OCI-LY7 (cell line): ENCODE measurements around the gene EVI5. TPM values are rescaled to one million over a fixed set of nuclear protein-coding genes. Genes with fewer than 3 reads are reported as not detected.

Experiments
- BruUV-seq: library from RNA; stranded (reverse); fragments of 400-500 nt; replicated peaks from 2 replicates; lab custom pipeline; 2021; lab: Mats Ljungman, UMichigan
- CTCF ChIA-PET: fragments of 300-600 bp; sonication (Branson Sonifier 250); formaldehyde crosslinking; loops from one replicate; lab custom pipeline; 2022; ENCODE audit warnings: antibody characterized with exemption; ENCODE audit not compliant: unreplicated experiment; lab: Charles Lee
- POLR2A ChIA-PET: fragments of 300-600 bp; sonication (Branson Sonifier 250); formaldehyde crosslinking; loops from one replicate; lab custom pipeline; 2022; ENCODE audit warnings: antibody characterized with exemption; lab: Charles Lee
- DNase-seq: peaks from one replicate; pipeline ENCODE4 v3.0.0-alpha.2; 2015; ENCODE audit warnings: low spot score
- H2AFZ ChIP-seq: fragments of 200-600 bp; sonication (generic), shearing (Covaris generic); 2 replicates; pipeline ENCODE4 v1.6.1; 2014; ENCODE audit warnings: mild to moderate bottlenecking, antibody characterized with exemption, low read length, moderate library complexity
- H3K27ac ChIP-seq: fragments of 200-600 bp; sonication (generic); 2 replicates; pipeline ENCODE4 v1.5.1; 2014; ENCODE audit warnings: mixed run types, low read depth, mild to moderate bottlenecking, moderate library complexity, low read length, inconsistent platforms; ENCODE audit not compliant: poor library complexity, severe bottlenecking
- H3K36me3 ChIP-seq: fragments of 200-600 bp; sonication (generic); 2 replicates; pipeline ENCODE4 v1.6.1; 2014; ENCODE audit warnings: mild to moderate bottlenecking, antibody characterized with exemption, low read length, moderate library complexity, mixed read lengths; ENCODE audit not compliant: insufficient read depth
- H3K4me1 ChIP-seq: fragments of 200-600 bp; sonication (generic); 2 replicates; pipeline ENCODE4 v1.5.1; 2014; ENCODE audit warnings: mild to moderate bottlenecking, low read length; ENCODE audit not compliant: insufficient read depth, poor library complexity, severe bottlenecking
- H3K4me2 ChIP-seq: fragments of 200-600 bp; sonication (generic); 2 replicates; pipeline ENCODE4 v1.6.1; 2014; ENCODE audit warnings: mild to moderate bottlenecking, low read length
- H3K4me3 ChIP-seq: fragments of 200-600 bp; sonication (generic); 2 replicates; pipeline ENCODE4 v1.5.1; 2014; ENCODE audit warnings: mild to moderate bottlenecking, low read depth, low read length; ENCODE audit not compliant: poor library complexity, severe bottlenecking
- H3K79me2 ChIP-seq: fragments of 200-600 bp; sonication (generic); 2 replicates; pipeline ENCODE4 v1.6.1; 2016; ENCODE audit warnings: low read depth, mild to moderate bottlenecking, low read length, moderate library complexity, mixed read lengths; ENCODE audit not compliant: insufficient read depth
- H3K9me2 ChIP-seq: fragments of 200-600 bp; sonication (generic); 2 replicates; pipeline ENCODE4 v1.6.1; 2016; ENCODE audit warnings: mild to moderate bottlenecking, low read length, mixed read lengths; ENCODE audit not compliant: insufficient read depth
- H3K9me3 ChIP-seq: fragments of 200-600 bp; sonication (generic); 2 replicates; pipeline ENCODE4 v1.6.1; 2014; ENCODE audit warnings: mild to moderate bottlenecking, mixed run types, low read length, mixed read lengths
- H4K20me1 ChIP-seq: fragments of 200-600 bp; sonication (generic); 2 replicates; pipeline ENCODE4 v1.6.1; 2014; ENCODE audit warnings: mild to moderate bottlenecking, antibody characterized with exemption, low read length, moderate library complexity, mixed read lengths; ENCODE audit not compliant: insufficient read depth
- EZH2phosphoT487 ChIP-seq: fragments of 200-600 bp; sonication (generic); IDR thresholded peaks from 2 replicates; pipeline ENCODE4 v1.6.1; 2018; ENCODE audit warnings: low read depth, borderline replicate concordance, mild to moderate bottlenecking, mixed run types, antibody characterized with exemption, low read length, moderate library complexity, mixed read lengths
- intact Hi-C: fragments of 100-400 bp; cut with micrococcal nuclease; formaldehyde crosslinking; loops from one replicate; pipeline ENCODE4 v1.10.0; 2022; ENCODE audit not compliant: unreplicated experiment
- total RNA-seq, 2 experiments: library from RNA; depleted of rRNA in 1 of 2; stranded (reverse); fragments of >200 nt in 1 of 2; shearing (Covaris generic) in 1 of 2; gene quantifications; 2 replicates each; pipeline ENCODE4 v1.2.3, GENCODE V29; 2014 to 2022
- TF ChIP-seq, protein P1 (sequence below): fragments of 200-600 bp; sonication (generic); conservative IDR thresholded peaks from 2 replicates; pipeline ENCODE4 v1.5.1; 2014; ENCODE audit warnings: mild to moderate bottlenecking, antibody characterized with exemption, low read length, moderate library complexity, mixed read lengths

EVI5 gene
- total RNA-seq, 2 experiments from 2014 or later = 15.1 to 27.8 TPM

DNA sequence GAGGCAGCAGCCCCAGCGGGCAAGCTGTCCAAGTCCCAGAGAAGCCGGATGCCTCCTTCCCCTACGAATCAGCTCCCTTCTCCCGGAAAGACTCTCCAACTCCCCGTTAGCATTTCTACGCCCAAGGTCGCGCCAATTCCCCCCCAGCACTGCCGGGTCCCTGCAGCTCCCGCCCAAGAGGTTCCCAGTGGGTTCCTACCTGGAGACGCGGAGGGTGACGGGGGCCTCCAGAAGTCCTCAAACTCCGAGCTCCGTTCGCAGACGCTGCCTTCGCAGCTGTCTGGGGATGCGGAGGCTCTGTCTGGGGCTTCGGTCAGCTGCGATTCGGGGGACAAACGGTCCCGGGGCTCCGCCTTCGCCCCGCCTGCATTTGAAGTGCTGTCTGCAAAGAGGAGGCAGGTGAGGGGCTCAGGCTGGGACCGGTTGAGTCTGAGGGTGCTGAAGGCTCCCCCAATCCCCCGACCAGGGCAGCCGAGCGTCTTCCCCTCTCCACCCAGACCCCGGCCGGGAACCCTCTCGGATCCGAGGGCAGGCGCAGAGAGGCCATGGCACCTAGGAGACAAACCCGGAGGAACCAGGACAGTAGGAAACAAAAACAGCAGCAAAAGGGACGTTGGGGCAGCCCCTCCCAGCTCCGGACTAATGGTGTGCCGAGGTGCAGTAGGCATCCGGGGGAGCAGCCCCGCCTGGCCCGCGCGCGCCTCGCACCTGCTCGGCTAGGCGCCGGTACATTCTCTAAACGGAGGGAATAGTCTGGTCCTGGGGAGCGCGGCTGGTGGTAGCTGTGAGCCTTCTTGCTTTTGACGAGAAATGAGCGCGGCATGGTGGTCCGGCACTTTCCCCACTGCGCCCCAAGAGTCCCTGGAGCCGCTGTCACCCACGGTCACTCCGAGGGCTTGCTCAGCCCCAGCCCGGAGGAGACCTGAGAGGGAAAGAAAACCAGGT, 302.0 kb downstream of the EVI5 start:
- Histone ChIP-seq H2AFZ (no peak overlapping the region), H3K4me3 (no peak overlapping the region), H3K36me3 (no peaks in the 10 kb centered on the region), H3K79me2 (no peaks in the 10 kb centered on the region), H3K27ac (no peak overlapping the region), H4K20me1 (no peaks in the 10 kb centered on the region), H3K9me2 (no peaks in the 10 kb centered on the region), H3K9me3 (no peaks in the 10 kb centered on the region), H3K4me2 (peak overlapping the region; percentile 98; the same call in 1 of the 2 replicates), H3K4me1 (peaks cover 24% of the 10 kb centered on the region)
- BruUV-seq = no TSS peak
- no peak for DNase-seq
- ChIA-PET POLR2A (interaction anchor here (1.1 kb wide), 1 partner anchor 12 kb away, joined by 3 read pairs; no protein-coding TSS in a partner anchor), CTCF (no interaction called here)
- TF ChIP-seq, protein P1, sequence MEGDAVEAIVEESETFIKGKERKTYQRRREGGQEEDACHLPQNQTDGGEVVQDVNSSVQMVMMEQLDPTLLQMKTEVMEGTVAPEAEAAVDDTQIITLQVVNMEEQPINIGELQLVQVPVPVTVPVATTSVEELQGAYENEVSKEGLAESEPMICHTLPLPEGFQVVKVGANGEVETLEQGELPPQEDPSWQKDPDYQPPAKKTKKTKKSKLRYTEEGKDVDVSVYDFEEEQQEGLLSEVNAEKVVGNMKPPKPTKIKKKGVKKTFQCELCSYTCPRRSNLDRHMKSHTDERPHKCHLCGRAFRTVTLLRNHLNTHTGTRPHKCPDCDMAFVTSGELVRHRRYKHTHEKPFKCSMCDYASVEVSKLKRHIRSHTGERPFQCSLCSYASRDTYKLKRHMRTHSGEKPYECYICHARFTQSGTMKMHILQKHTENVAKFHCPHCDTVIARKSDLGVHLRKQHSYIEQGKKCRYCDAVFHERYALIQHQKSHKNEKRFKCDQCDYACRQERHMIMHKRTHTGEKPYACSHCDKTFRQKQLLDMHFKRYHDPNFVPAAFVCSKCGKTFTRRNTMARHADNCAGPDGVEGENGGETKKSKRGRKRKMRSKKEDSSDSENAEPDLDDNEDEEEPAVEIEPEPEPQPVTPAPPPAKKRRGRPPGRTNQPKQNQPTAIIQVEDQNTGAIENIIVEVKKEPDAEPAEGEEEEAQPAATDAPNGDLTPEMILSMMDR = no peak
- 0 out of 2 replicates have a peak, but pooled peaks have one; percentile 16 for TF ChIP-seq EZH2phosphoT487
- intact Hi-C loops = no loop called here

DNA sequence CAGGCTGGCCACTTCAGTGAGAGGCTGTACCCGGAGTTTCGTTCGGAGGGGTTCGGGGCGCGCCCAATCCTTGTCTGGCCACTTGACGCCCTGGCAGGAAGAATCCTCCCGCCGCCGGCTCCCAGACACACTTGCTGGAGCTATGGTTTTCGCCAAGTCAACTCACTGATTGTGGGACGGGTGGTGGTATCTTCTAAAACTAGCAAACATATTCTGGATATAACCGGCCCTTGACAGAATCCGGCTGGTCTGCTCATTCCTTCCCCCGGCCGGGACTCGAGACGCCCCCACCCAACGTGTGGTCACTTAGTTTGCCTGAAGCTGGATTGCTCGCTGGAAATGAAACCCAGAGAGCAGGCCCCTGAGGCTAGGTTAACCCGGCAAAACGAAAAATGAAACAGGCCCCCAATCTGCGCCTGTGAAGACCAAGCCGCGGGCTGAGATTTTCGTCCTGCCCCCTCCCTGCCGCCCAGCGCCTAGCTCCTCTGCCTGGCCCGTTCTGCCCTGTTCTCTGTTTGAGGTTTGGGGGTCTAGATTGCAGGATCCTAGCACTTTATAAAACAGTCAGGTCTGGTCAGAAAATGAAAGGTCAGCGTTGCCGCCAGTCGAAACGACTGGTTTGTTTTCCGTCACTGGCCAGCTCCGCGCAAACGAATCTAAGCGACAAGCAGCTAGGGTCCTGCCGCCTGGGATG, 302.8 kb downstream of the EVI5 start:
- Histone ChIP-seq H2AFZ (no peak overlapping the region), H3K27ac (no peak overlapping the region), H3K36me3 (no peaks in the 10 kb centered on the region), H3K9me3 (no peaks in the 10 kb centered on the region), H3K9me2 (no peaks in the 10 kb centered on the region), H3K4me3 (no peak overlapping the region), H4K20me1 (no peaks in the 10 kb centered on the region), H3K4me2 (peak overlapping the region; percentile 98; the same call in 1 of the 2 replicates), H3K4me1 (peaks cover 24% of the 10 kb centered on the region), H3K79me2 (no peaks in the 10 kb centered on the region)
- TF ChIP-seq, protein P1 = no peak
- peak; percentile 25; the same call in 1 of the 2 replicates for TF ChIP-seq EZH2phosphoT487
- ChIA-PET CTCF (no interaction called here), POLR2A (interaction anchor here (1.1 kb wide), 1 partner anchor 11 kb away, joined by 3 read pairs; no protein-coding TSS in a partner anchor)
- intact Hi-C loops = no loop called here
- DNase-seq = no peak
- BruUV-seq = no TSS peak
